K562 (cell line): ENCODE results near the gene KRAS. TPM values are rescaled to one million over a fixed set of nuclear protein-coding genes. Genes with fewer than 3 reads are reported as not detected.

Experiments used
- ATAC-seq: fragments of 200-7000 bp; cut with Tn5 transposase; 3 replicates; pipeline ENCODE4 v1.9.1; 2020; ENCODE audit warnings: moderate library complexity
- BruUV-seq: library from RNA; stranded (reverse); fragments of 400-500 nt; replicated peaks from 2 replicates; lab custom pipeline; 2021; lab: Mats Ljungman, UMichigan
- CTCF ChIA-PET: fragments of 300-600 bp; formaldehyde crosslinking; extraction: SDS; loops from one replicate; lab custom pipeline; 2021; ENCODE audit warnings: low intra/inter-chr PET ratio; lab: Yijun Ruan, JAX
- POLR2A ChIA-PET: fragments of 300-600, 350-650 bp; sonication (Branson Sonifier 250); formaldehyde crosslinking; extraction: SDS; loops from one replicate; lab custom pipeline; 2021; ENCODE audit warnings: antibody characterized with exemption, inconsistent platforms; lab: Yijun Ruan, JAX
- DNase-seq, 4 experiments: peaks; one replicate each; pipeline versions ENCODE4 v3.0.0 to v3.0.0-alpha.2; 2011 to 2018; ENCODE audit warnings: low spot score in 3 of 4, mixed read lengths in 3 of 4; ENCODE audit errors: extremely low read depth in 1 of 4
- FAIRE-seq: peaks from 2 replicates; lab custom pipeline; 2011; peaks lifted over from hg19 to GRCh38; lab: Jason Lieb, UNC
- H2AFZ ChIP-seq: 2 replicates; pipeline ENCODE4 v1.6.0; 2011; ENCODE audit warnings: low read depth, low read length, control low read depth, inconsistent platforms
- H3K27ac ChIP-seq: fragments of 200-600 bp; 3 replicates; pipeline ENCODE4 v1.8.0; 2011; ENCODE audit warnings: low read depth, mild to moderate bottlenecking, control low read depth, inconsistent platforms, low read length, moderate library complexity, mixed read lengths; ENCODE audit errors: extremely low read depth
- H3K27me3 ChIP-seq, 2 experiments: fragments of 300-600 bp in 1 of 2; 2 replicates in 1 of 2; 3 replicates in 1 of 2; pipeline versions ENCODE4 v1.6.0 to v1.8.0; 2011; ENCODE audit warnings: inconsistent platforms in 2 of 2, low read length in 2 of 2, mild to moderate bottlenecking in 1 of 2, mixed read lengths in 1 of 2, moderate library complexity in 1 of 2; ENCODE audit not compliant: control insufficient read depth in 2 of 2, insufficient read depth in 2 of 2
- H3K36me3 ChIP-seq: fragments of 300-600 bp; 3 replicates; pipeline ENCODE4 v1.8.0; 2011; ENCODE audit warnings: mild to moderate bottlenecking, low read length, inconsistent platforms; ENCODE audit not compliant: control insufficient read depth, insufficient read depth
- H3K4me1 ChIP-seq, 2 experiments: fragments of 200-600 bp in 1 of 2; replicated peaks in 1 of 2; 2 replicates in 1 of 2; 3 replicates in 1 of 2; pipeline versions ENCODE4 v1.5.1 to v1.8.0; 2011; ENCODE audit warnings: inconsistent platforms in 2 of 2, low read length in 2 of 2, mild to moderate bottlenecking in 1 of 2, mixed read lengths in 1 of 2, moderate library complexity in 1 of 2; ENCODE audit not compliant: control insufficient read depth in 2 of 2, insufficient read depth in 2 of 2
- H3K4me2 ChIP-seq: 2 replicates; pipeline ENCODE4 v1.6.1; 2011; ENCODE audit warnings: low read length, control low read depth, inconsistent platforms, mixed read lengths; ENCODE audit not compliant: insufficient read depth
- H3K4me3 ChIP-seq: fragments of 200-600 bp; sonication (generic), shearing (Covaris generic); 2 replicates; pipeline ENCODE4 v1.5.1; 2016; ENCODE audit warnings: control low read depth, inconsistent platforms
- H3K79me2 ChIP-seq: fragments of 200-600 bp; 3 replicates; pipeline ENCODE4 v1.8.0; 2011; ENCODE audit warnings: low read length, inconsistent platforms; ENCODE audit not compliant: control insufficient read depth, insufficient read depth
- H3K9ac ChIP-seq, 2 experiments: 2 replicates each; pipeline versions ENCODE4 v1.6.0 to v1.6.1; 2011; ENCODE audit warnings: low read depth in 2 of 2, low read length in 2 of 2, control low read depth in 1 of 2, inconsistent platforms in 1 of 2, mild to moderate bottlenecking in 1 of 2, mixed read lengths in 1 of 2; ENCODE audit not compliant: insufficient read depth in 1 of 2
- H3K9me1 ChIP-seq: one replicate; pipeline ENCODE4 v1.6.0; 2011; ENCODE audit warnings: inconsistent platforms, mild to moderate bottlenecking, low read length, moderate library complexity; ENCODE audit not compliant: control insufficient read depth, insufficient read depth
- H3K9me3 ChIP-seq: replicated peaks from 2 replicates; pipeline ENCODE4 v1.5.1; 2011; ENCODE audit warnings: low read depth, low read length, inconsistent platforms; ENCODE audit not compliant: control insufficient read depth, insufficient read depth
- H4K20me1 ChIP-seq: replicated peaks from 2 replicates; pipeline ENCODE4 v1.6.1; 2011; ENCODE audit warnings: low read length, inconsistent platforms, mixed read lengths; ENCODE audit not compliant: control insufficient read depth, insufficient read depth
- BCOR ChIP-seq: fragments of 450-650 bp; IDR thresholded peaks from 2 replicates; pipeline ENCODE4 v1.6.1; 2016
- FOXA3 ChIP-seq, 2 experiments: fragments of 450-650 bp in 1 of 2; sonication (generic) in 1 of 2; formaldehyde crosslinking; IDR thresholded peaks in 1 of 2; conservative IDR thresholded peaks in 1 of 2; 2 replicates each; pipeline versions ENCODE4 v1.4.0 to v1.8.0; 2020 to 2022; ENCODE audit warnings: mild to moderate bottlenecking in 2 of 2, missing genetic modification reagents in 1 of 2
- IRF2 ChIP-seq: sonication (generic); formaldehyde crosslinking; IDR thresholded peaks from 2 replicates; pipeline ENCODE4 v1.8.1; 2022; ENCODE audit warnings: mild to moderate bottlenecking, missing genetic modification reagents
- MTF1 ChIP-seq: fragments of 250-450 bp; sonication (Bioruptor Pico); IDR thresholded peaks from 2 replicates; pipeline ENCODE4 v1.9.0; 2021; ENCODE audit warnings: moderate library complexity, mild to moderate bottlenecking, inconsistent platforms, borderline replicate concordance
- TBP ChIP-seq: optimal IDR thresholded peaks from 2 replicates; pipeline ENCODE3; 2011; ENCODE audit warnings: low read depth, low read length, improper control_type of control experiment
- TOE1 ChIP-seq, 2 experiments: fragments of 450-650 bp in 1 of 2; sonication (generic) in 1 of 2; formaldehyde crosslinking in 1 of 2; IDR thresholded peaks; 2 replicates each; pipeline versions ENCODE4 v1.7.1 to v1.8.0; 2016 to 2022; ENCODE audit warnings: borderline replicate concordance in 2 of 2, mild to moderate bottlenecking in 2 of 2, antibody characterized with exemption in 1 of 2, inconsistent platforms in 1 of 2, low read depth in 1 of 2, missing genetic modification reagents in 1 of 2, moderate library complexity in 1 of 2
- WGBS: fragments of 100-300 bp; shearing (Covaris generic); methylation state at CpG from one replicate; pipeline ENCODE4 v1.1.6; 2016; ENCODE audit warnings: low coverage, mixed read lengths; ENCODE audit not compliant: insufficient coverage; ENCODE audit errors: missing lambda C conversion rate; 5-methylcytosine and 5-hydroxymethylcytosine counted together
- in situ Hi-C: fragments of 300-500 bp; cut with MboI; formaldehyde crosslinking; loops from 4 replicates; pipeline ENCODE4 v1.15.0; 2018; ENCODE audit warnings: inconsistent platforms, mixed read lengths
- intact Hi-C: fragments of 100-400 bp; cut with micrococcal nuclease; formaldehyde crosslinking; loops from 2 replicates; pipeline ENCODE4 v1.14.2; 2022
- polyA plus RNA-seq, 8 experiments: library from polyadenylated mRNA; depleted of rRNA in 4 of 8; stranded (reverse) in 5 of 8; unstranded in 3 of 8; fragments of >200 nt; fragmentation: Nextera tagmentation in 2 of 8; fragmentation: Illumina TruSeq in 1 of 8; extraction: Ambion mirVana in 2 of 8; extraction: Trizol in 1 of 8; gene quantifications; 2 replicates each; pipeline versions ENCODE4 v1.2.1 to v1.2.3, GENCODE V29; 2011 to 2014; ENCODE audit warnings: inconsistent platforms in 1 of 8, missing spikeins in 1 of 8
- total RNA-seq, 7 experiments: library from RNA; depleted of rRNA in 6 of 7; stranded (reverse); fragments of >200 nt in 6 of 7; fragmentation: Illumina TruSeq in 2 of 7; extraction: Trizol in 2 of 7; gene quantifications; 2 replicates each; pipeline versions ENCODE4 v1.2.1 to v1.2.3, GENCODE V29; 2011 to 2021; ENCODE audit warnings: low replicate concordance in 1 of 7
- TF ChIP-seq, protein P1 (sequence below): conservative IDR thresholded peaks from 2 replicates; pipeline ENCODE4 v1.6.1; 2011; ENCODE audit warnings: low read depth, mild to moderate bottlenecking, low read length; ENCODE audit not compliant: control insufficient read depth

KRAS gene
- total and polyA plus RNA-seq, 9 of the 15 experiments (the other 6 are each of a cell fraction or from before 2014, with no cell fraction given) = 7.2 to 21.2 (median 12.7) TPM

DNA sequence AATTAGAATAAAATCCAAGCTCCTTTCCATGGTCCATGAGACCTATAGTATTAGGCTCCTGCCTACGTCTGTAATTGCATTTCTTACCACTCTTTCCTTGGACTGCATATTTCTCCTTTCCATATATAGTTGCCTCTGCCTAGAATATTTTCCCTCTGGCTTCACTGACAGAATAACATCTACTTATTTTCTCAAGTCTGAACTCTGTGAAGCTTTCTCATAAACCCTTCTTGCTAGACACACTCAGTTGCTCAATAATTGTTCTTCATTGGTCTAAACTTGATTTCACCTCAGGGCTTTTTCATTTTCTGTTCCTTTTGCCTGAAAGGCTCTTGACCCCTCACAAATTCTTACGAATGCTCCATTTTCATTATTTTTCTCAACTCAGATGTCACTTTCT is 36.9 kb upstream of the KRAS start:
- Histone ChIP-seq H3K9me3 (no peaks in the 10 kb centered on the region), H3K4me2 (no peak overlapping the region), H3K4me1 (no peaks in the 10 kb centered on the region), H3K27me3 (peaks cover 0 to 6% of the 10 kb centered on the region in 2 experiments; a peak in 2 of 5 replicates), H3K79me2 (no peaks in the 10 kb centered on the region), H4K20me1 (no peaks in the 10 kb centered on the region), H3K27ac (no peak overlapping the region), H2AFZ (no peak overlapping the region), H3K4me3 (no peak overlapping the region), H3K36me3 (no peaks in the 10 kb centered on the region), H3K9me1 (no peaks in the 10 kb centered on the region), H3K9ac (no peak overlapping the region)
- ChIA-PET CTCF (no interaction called here), POLR2A (no interaction called here)
- no peak for ATAC-seq
- WGBS = 3% methylated on average over 2 of the region's 2 CpGs
- TF ChIP-seq MTF1 (CRISPR knock-in tag) (no peak), IRF2 (CRISPR knock-in tag) (no peak), BCOR (no peak)
- TF ChIP-seq, protein P1, sequence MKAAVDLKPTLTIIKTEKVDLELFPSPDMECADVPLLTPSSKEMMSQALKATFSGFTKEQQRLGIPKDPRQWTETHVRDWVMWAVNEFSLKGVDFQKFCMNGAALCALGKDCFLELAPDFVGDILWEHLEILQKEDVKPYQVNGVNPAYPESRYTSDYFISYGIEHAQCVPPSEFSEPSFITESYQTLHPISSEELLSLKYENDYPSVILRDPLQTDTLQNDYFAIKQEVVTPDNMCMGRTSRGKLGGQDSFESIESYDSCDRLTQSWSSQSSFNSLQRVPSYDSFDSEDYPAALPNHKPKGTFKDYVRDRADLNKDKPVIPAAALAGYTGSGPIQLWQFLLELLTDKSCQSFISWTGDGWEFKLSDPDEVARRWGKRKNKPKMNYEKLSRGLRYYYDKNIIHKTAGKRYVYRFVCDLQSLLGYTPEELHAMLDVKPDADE = no peak
- in situ Hi-C loops = no loop called here
- BruUV-seq = no TSS peak
- FAIRE-seq = no peak
- intact Hi-C loops = no loop called here
- DNase-seq = no peak

DNA sequence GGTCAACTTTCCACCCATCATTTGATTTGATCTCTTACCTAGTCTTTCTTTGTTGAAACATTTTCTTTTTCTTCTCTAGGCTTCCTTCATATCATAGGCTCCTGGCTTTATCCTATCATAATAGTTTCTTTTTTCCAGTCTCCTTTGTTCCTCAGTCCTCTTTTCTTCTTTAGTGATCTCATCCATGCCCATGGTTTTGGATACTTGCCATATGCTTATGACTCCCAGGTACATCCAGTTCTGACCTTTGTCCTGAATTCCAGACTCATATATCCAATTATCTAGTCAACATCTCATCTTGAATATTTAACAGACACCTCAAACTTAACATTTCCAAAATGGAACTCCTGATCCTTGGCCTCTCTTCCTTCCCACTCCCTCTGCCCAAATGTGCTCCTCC is 36.1 kb upstream of the KRAS start:
- POLR2A ChIA-PET = no interaction called here
- FAIRE-seq (no peak), ATAC-seq (no peak), DNase-seq (no peak)
- no TSS peak for BruUV-seq
- no peaks in the 10 kb centered on the region for H3K9me1 ChIP-seq
- H2AFZ ChIP-seq = no peak overlapping the region
- in situ Hi-C loops (no loop called here), intact Hi-C loops (no loop called here)
- no peak overlapping the region for H3K9ac ChIP-seq
- H3K4me3 ChIP-seq = no peak overlapping the region
- no peaks in the 10 kb centered on the region for H3K9me3 ChIP-seq
- H3K27ac ChIP-seq = no peak overlapping the region
- CTCF ChIA-PET = no interaction called here
- no peaks in the 10 kb centered on the region for H3K4me1 ChIP-seq
- H3K36me3 ChIP-seq = no peaks in the 10 kb centered on the region
- H4K20me1 ChIP-seq = no peaks in the 10 kb centered on the region
- H3K27me3 ChIP-seq = peaks cover 4 to 6% of the 10 kb centered on the region in 2 experiments; a peak in 3 of 5 replicates
- no peak overlapping the region for H3K4me2 ChIP-seq
- H3K79me2 ChIP-seq = no peaks in the 10 kb centered on the region
- TF ChIP-seq FOXA3 (CRISPR knock-in tag; conservative IDR thresholded peaks at IDR 0.05 in 1 of 2, IDR thresholded peaks at IDR 0.05 in 1 of 2) = no peak
- no peak for TF ChIP-seq TOE1 (IDR thresholded peaks at IDR 0.05; ENCODE audit: borderline replicate concordance)
- TF ChIP-seq TOE1 (CRISPR knock-in tag; IDR thresholded peaks at IDR 0.05; ENCODE audit: borderline replicate concordance, low read depth) = no peak
- TF ChIP-seq TBP = no peak
